Lower leg skin (tissue), 4 donors: ENCODE measurements around the gene BTNL3. TPM values are rescaled to one million over a fixed set of nuclear protein-coding genes. Genes with fewer than 3 reads are reported as not detected.
"Not testable (repeated sequence)": the region's sequence is repeated elsewhere in the genome, so short reads cannot be mapped to it uniquely, and the experiment has no call there.

Source experiments
- DNase-seq, 2 donors: peaks; one replicate each; pipeline ENCODE4 v3.0.0-alpha.2; 2019; ENCODE audit warnings: low spot score in 2 of 2
- H3K4me3 ChIP-seq: fragments of 200-600 bp; sonication (generic); 2 replicates; pipeline ENCODE4 v1.5.1; 2017; ENCODE audit warnings: mild to moderate bottlenecking, low read depth; ENCODE audit not compliant: poor library complexity, severe bottlenecking
- CTCF ChIP-seq, 3 donors: fragments of 450-650 bp; IDR thresholded peaks; one replicate each; pipeline ENCODE4 v1.5.1; 2016; ENCODE audit warnings: antibody characterized with exemption in 3 of 3, mild to moderate bottlenecking in 3 of 3, moderate library complexity in 2 of 3
- POLR2A ChIP-seq, 2 donors: fragments of 450-650 bp; IDR thresholded peaks; one replicate each; pipeline ENCODE4 v1.6.1; 2016 to 2017; ENCODE audit warnings: antibody characterized with exemption in 2 of 2, mild to moderate bottlenecking in 1 of 2, moderate library complexity in 1 of 2
- WGBS, 2 donors: methylation state at CpG; one replicate each; pipeline ENCODE4 v1.1.5; 2018; 5-methylcytosine and 5-hydroxymethylcytosine counted together
- intact Hi-C: fragments of 100-400 bp; cut with DNase I; formaldehyde crosslinking; loops from one replicate; pipeline ENCODE4 v1.15.0; 2023; ENCODE audit warnings: low total_unique reads
- total RNA-seq, 4 donors: library from RNA; depleted of rRNA; stranded (reverse); fragments of >200 nt; gene quantifications; one replicate each; pipeline ENCODE4 v1.1.0, GENCODE V29; 2016

BTNL3 gene
- total RNA-seq, 4 donors from 2014 or later = not detected

DNA sequence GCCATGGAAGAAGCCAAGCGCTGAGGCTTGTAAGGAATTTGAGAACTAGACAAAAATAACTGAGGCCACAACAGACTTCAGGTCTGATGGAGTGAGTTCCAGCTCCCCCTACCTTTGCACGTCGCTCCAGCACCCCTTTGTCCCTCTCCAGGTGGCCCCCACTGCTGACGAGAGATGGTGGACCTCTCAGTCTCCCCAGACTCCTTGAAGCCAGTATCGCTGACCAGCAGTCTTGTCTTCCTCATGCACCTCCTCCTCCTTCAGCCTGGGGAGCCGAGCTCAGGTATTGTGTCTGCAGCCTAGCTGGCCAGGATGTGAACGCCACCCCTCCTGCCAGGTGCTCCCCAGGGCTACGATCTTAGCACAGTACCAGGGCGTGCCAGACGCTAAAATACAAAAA lies 56.7 kb downstream of the BTNL3 start:
- intact Hi-C loops = no loop called here
- WGBS, 2 donors = 48 to 51% methylated on average over 10 of the region's 10 CpGs
- no peak overlapping the region for H3K4me3 ChIP-seq

DNA sequence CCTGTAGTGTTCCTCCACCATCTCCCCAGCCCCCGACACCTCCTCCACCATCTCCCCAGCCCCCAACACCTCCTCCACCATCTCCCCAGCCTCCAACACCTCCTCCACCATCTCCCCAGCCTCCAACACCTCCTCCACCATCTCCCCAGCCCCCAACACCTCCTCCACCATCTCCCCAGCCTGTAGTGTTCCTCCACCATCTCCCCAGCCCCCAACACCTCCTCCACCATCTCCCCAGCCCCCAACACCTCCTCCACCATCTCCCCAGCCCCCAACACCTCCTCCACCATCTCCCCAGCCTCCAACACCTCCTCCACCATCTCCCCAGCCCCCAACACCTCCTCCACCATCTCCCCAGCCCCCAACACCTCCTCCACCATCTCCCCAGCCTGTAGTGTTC lies 57.2 kb downstream of the BTNL3 start:
- H3K4me3 ChIP-seq, intact Hi-C loops: not testable (repeated sequence)
- DNase-seq = peak in 1 of 2 donors; percentile 67
- 26 to 72% methylated on average over 1 of the region's 1 CpG for WGBS, 2 donors

More for the DNA sequence above, 56.7 kb downstream of the BTNL3 start:
- no peak for TF ChIP-seq CTCF (IDR thresholded peaks at IDR 0.05)
- TF ChIP-seq POLR2A (IDR thresholded peaks at IDR 0.05) = no peak
- no peak for DNase-seq

DNA sequence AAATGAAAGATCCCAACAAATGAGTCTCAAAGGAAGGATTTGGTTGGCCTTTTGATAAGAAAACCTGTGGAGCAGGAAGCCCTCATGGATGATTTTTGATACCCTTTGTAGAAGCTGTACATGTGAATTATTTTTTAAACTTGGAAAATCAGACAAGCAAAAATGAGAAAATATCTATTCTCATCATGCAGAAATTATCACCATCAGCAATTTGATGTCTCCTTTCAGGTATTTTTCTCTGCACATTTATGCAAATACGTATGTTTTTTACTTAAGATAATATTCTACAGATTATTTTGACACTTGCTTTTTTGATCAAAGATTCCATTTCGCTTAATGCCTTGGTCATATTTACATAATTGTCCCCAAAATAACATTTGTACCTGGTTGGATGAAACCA lies 58.6 kb downstream of the BTNL3 start:
- WGBS, 2 donors = 78 to 93% methylated on average over 2 of the region's 2 CpGs
- DNase-seq = no peak
- intact Hi-C loops = no loop called here

DNA sequence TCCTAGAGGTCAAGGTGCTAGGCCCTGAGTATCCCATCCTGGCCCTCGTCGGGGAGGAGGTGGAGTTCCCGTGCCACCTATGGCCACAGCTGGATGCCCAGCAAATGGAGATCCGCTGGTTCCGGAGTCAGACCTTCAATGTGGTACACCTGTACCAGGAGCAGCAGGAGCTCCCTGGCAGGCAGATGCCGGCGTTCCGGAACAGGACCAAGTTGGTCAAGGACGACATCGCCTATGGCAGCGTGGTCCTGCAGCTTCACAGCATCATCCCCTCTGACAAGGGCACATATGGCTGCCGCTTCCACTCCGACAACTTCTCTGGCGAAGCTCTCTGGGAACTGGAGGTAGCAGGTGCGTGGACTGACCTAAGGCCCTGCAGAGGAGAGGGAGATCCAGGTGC lies 59.3 kb downstream of the BTNL3 start:
- intact Hi-C loops = no loop called here
- DNase-seq = peak in 1 of 2 donors; percentile 59
- WGBS, 2 donors = 92 to 93% methylated on average over 13 to 15 of the region's 15 CpGs
- H3K4me3 ChIP-seq = no peak overlapping the region
- TF ChIP-seq CTCF (IDR thresholded peaks at IDR 0.05) (no peak), POLR2A (IDR thresholded peaks at IDR 0.05) (no peak)

More for the DNA sequence above, 58.6 kb downstream of the BTNL3 start:
- H3K4me3 ChIP-seq = no peak overlapping the region
- TF ChIP-seq CTCF (IDR thresholded peaks at IDR 0.05) (no peak), POLR2A (IDR thresholded peaks at IDR 0.05) (no peak)

GRCh38 chr5:181050016-181050415 lies 61.4 kb downstream of the BTNL3 start:
- TF ChIP-seq CTCF (IDR thresholded peaks at IDR 0.05) (no peak), POLR2A (IDR thresholded peaks at IDR 0.05) (no peak)
- intact Hi-C loops = no loop called here
- peak in 1 of 2 donors; percentile 60 for DNase-seq
- H3K4me3 ChIP-seq = no peak overlapping the region
- 80% methylated on average over 5 of the region's 5 CpGs for WGBS, 2 donors

DNA sequence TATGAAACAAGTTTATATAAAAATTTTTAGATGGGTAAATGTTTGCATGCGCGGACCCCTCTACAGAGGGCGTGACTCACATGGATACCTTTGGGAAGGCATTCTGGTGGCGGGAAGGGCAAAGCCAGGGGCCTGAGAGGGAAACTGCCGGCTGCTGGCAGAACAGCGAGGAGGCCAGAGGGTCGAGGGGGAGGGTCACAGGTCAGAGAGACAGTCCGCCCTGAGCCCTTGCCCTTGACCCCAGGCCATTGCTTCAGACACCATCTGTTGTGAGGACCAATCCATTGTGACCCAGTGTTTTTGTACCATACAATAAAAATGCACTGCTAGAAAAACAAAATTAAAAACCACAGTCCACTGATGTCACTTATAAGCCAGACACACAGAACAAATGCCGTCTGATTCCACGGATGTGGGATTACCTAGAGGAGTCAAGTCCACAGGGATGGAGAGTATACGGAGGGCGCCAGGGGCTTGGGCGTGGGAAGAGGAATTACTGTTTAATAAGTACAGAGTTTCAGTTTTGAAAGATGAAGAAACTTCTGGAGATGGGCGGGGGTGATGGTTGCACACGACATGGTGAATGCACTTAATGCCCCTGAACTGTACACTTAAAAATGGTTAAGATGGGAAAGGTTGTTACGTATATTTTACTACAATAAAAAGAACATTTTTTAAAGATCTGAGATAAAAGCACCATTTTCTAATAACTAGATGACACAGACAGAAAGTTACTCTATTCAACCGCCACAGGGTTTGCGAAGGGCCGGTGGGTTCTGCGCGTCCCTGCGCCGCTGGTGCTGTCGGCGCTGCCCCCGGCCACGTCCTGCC lies 63.4 kb downstream of the BTNL3 start:
- TF ChIP-seq CTCF (IDR thresholded peaks at IDR 0.05) (no peak), POLR2A (IDR thresholded peaks at IDR 0.05) (no peak)
- intact Hi-C loops = no loop called here
- DNase-seq = peak in 1 of 2 donors; percentile 66
- WGBS, 2 donors = 20 to 26% methylated on average over 27 of the region's 27 CpGs
- H3K4me3 ChIP-seq = peak overlapping the region; percentile 4
